A673 (cell line): ENCODE results near the gene OGDHL. TPM values are rescaled to one million over a fixed set of nuclear protein-coding genes. Genes with fewer than 3 reads are reported as not detected.
"Not testable (repeated sequence)": the region's sequence is repeated elsewhere in the genome, so short reads cannot be mapped to it uniquely, and the experiment has no call there.

Experiments
- BruUV-seq: library from RNA; stranded (reverse); fragments of 400-500 nt; replicated peaks from 2 replicates; lab custom pipeline; 2021; lab: Mats Ljungman, UMichigan
- CTCF ChIA-PET: fragments of 300-600 bp; sonication (Branson Sonifier 250); formaldehyde crosslinking; loops from one replicate; lab custom pipeline; 2022; ENCODE audit warnings: antibody characterized with exemption; lab: Charles Lee
- POLR2A ChIA-PET: fragments of 300-600 bp; sonication (Branson Sonifier 250); formaldehyde crosslinking; loops from one replicate; lab custom pipeline; 2022; ENCODE audit warnings: antibody characterized with exemption; ENCODE audit not compliant: low non-redundant PET; lab: Charles Lee
- DNase-seq: peaks from one replicate; pipeline ENCODE4 v3.0.0-alpha.2; 2015; ENCODE audit warnings: low spot score
- H3K27ac ChIP-seq: fragments of 200-600 bp; sonication (generic); 2 replicates; pipeline ENCODE4 v1.5.1; 2016; ENCODE audit warnings: mixed run types, low read depth, mild to moderate bottlenecking, mixed read lengths, antibody characterized with exemption, low read length; ENCODE audit not compliant: poor library complexity, severe bottlenecking
- H3K27me3 ChIP-seq: fragments of 200-600 bp; sonication (generic); replicated peaks from 2 replicates; pipeline ENCODE4 v1.6.1; 2017; ENCODE audit warnings: mixed run types, low read depth, mild to moderate bottlenecking, mixed read lengths, antibody characterized with exemption, low read length; ENCODE audit not compliant: insufficient read depth, poor library complexity
- H3K36me3 ChIP-seq: fragments of 200-600 bp; sonication (generic); 2 replicates; pipeline ENCODE4 v1.6.1; 2016; ENCODE audit warnings: mixed run types, mild to moderate bottlenecking, mixed read lengths, antibody characterized with exemption, low read length; ENCODE audit not compliant: insufficient read depth, poor library complexity, severe bottlenecking
- H3K4me1 ChIP-seq: fragments of 200-600 bp; sonication (generic); 2 replicates; pipeline ENCODE4 v1.6.1; 2017; ENCODE audit warnings: mixed run types, mild to moderate bottlenecking, mixed read lengths, antibody characterized with exemption, low read length; ENCODE audit not compliant: insufficient read depth, poor library complexity, severe bottlenecking
- H3K4me3 ChIP-seq: fragments of 200-600 bp; sonication (generic); 2 replicates; pipeline ENCODE4 v1.5.1; 2016; ENCODE audit warnings: low read depth, mixed run types, mild to moderate bottlenecking, mixed read lengths, low read length; ENCODE audit not compliant: poor library complexity, severe bottlenecking
- H3K9me3 ChIP-seq: fragments of 200-600 bp; sonication (generic); 2 replicates; pipeline ENCODE4 v1.6.1; 2016; ENCODE audit warnings: mixed run types, low read depth, mild to moderate bottlenecking, mixed read lengths, antibody characterized with exemption, low read length; ENCODE audit not compliant: poor library complexity, severe bottlenecking
- EZH2 ChIP-seq: fragments of 200-600 bp; sonication (generic); IDR thresholded peaks from 2 replicates; pipeline ENCODE4 v1.6.1; 2017; ENCODE audit warnings: borderline replicate concordance, low read depth, mild to moderate bottlenecking, mixed read lengths, antibody characterized with exemption, low read length; ENCODE audit not compliant: poor library complexity, severe bottlenecking
- intact Hi-C: fragments of 100-400 bp; cut with micrococcal nuclease; formaldehyde crosslinking; loops from one replicate; pipeline ENCODE4 v1.10.0; 2022; ENCODE audit not compliant: unreplicated experiment
- total RNA-seq: library from RNA; stranded (reverse); gene quantifications from 2 replicates; pipeline ENCODE4 v1.2.3, GENCODE V29; 2021
- TF ChIP-seq, protein P1 (sequence below): fragments of 300-800, 200-600 bp; sonication (generic); conservative IDR thresholded peaks from 2 replicates; pipeline ENCODE4 v1.5.1; 2017; ENCODE audit warnings: low read depth, mild to moderate bottlenecking, antibody characterized with exemption, low read length, moderate library complexity, mixed read lengths

Gene OGDHL
- total RNA-seq, 1 experiment from 2014 or later, result 1.6 TPM

GRCh38 chr10:49734676-49735075, 27.4 kb downstream of the OGDHL start:
- TF ChIP-seq, protein P1, sequence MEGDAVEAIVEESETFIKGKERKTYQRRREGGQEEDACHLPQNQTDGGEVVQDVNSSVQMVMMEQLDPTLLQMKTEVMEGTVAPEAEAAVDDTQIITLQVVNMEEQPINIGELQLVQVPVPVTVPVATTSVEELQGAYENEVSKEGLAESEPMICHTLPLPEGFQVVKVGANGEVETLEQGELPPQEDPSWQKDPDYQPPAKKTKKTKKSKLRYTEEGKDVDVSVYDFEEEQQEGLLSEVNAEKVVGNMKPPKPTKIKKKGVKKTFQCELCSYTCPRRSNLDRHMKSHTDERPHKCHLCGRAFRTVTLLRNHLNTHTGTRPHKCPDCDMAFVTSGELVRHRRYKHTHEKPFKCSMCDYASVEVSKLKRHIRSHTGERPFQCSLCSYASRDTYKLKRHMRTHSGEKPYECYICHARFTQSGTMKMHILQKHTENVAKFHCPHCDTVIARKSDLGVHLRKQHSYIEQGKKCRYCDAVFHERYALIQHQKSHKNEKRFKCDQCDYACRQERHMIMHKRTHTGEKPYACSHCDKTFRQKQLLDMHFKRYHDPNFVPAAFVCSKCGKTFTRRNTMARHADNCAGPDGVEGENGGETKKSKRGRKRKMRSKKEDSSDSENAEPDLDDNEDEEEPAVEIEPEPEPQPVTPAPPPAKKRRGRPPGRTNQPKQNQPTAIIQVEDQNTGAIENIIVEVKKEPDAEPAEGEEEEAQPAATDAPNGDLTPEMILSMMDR, result no peak
- no peak for TF ChIP-seq EZH2
- no TSS peak for BruUV-seq
- intact Hi-C loops, result no loop called here
- no peaks in the 10 kb centered on the region for H3K36me3 ChIP-seq
- ChIA-PET POLR2A (no interaction called here), CTCF (no interaction called here)
- no peaks in the 10 kb centered on the region for H3K27me3 ChIP-seq
- H3K9me3 ChIP-seq, result no peaks in the 10 kb centered on the region
- no peak overlapping the region for H3K4me3 ChIP-seq
- H3K27ac ChIP-seq, result no peak overlapping the region
- no peaks in the 10 kb centered on the region for H3K4me1 ChIP-seq
- no peak for DNase-seq

GRCh38 chr10:49733866-49734265, 28.3 kb downstream of the OGDHL start:
- ChIA-PET CTCF (no interaction called here), POLR2A (no interaction called here)
- BruUV-seq, result no TSS peak

GRCh38 chr10:49726593-49726992, 35.5 kb downstream of the OGDHL start:
- Histone ChIP-seq H3K4me1 (no peaks in the 10 kb centered on the region), H3K9me3 (peaks cover 12% of the 10 kb centered on the region), H3K27ac (no peak overlapping the region), H3K27me3 (no peaks in the 10 kb centered on the region), H3K36me3 (no peaks in the 10 kb centered on the region), H3K4me3 (no peak overlapping the region)
- TF ChIP-seq, protein P1, result no peak
- no peak for TF ChIP-seq EZH2
- no TSS peak for BruUV-seq
- no peak for DNase-seq
- POLR2A ChIA-PET, result no interaction called here
- CTCF ChIA-PET, result no interaction called here
- intact Hi-C loops, result no loop called here

More at GRCh38 chr10:49733866-49734265, 28.3 kb downstream of the OGDHL start:
- Histone ChIP-seq H3K36me3 (no peaks in the 10 kb centered on the region), H3K27me3 (no peaks in the 10 kb centered on the region), H3K27ac (no peak overlapping the region), H3K4me3 (no peak overlapping the region), H3K4me1 (no peaks in the 10 kb centered on the region), H3K9me3 (no peaks in the 10 kb centered on the region)
- no peak for TF ChIP-seq EZH2
- TF ChIP-seq, protein P1, result no peak
- intact Hi-C loops, result no loop called here
- DNase-seq, result no peak

DNA sequence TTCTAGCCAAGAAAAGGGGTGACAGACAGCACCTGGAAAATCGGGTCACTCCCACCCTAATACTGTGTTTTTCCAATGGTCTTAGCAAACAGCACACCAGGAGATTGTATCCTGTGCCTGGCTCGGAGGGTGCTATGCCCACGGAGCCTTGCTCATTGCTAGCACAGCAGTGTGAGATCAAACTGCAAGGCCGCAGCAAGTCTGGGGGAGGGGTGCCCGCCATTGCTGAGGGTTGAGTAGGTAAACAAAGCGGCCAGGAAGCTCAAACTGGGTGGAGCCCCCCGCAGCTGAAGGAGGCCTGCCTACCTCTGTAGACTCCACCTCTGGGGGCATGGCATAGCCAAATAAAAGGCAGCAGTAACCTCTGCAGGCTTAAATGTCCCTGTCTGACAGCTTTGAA, 47.0 kb downstream of the OGDHL start:
- POLR2A ChIA-PET, intact Hi-C loops, CTCF ChIA-PET: not testable (repeated sequence)

More for the DNA sequence above, 47.0 kb downstream of the OGDHL start:
- H3K27ac ChIP-seq, BruUV-seq, DNase-seq, H3K36me3 ChIP-seq, H3K27me3 ChIP-seq, H3K4me1 ChIP-seq, H3K9me3 ChIP-seq, H3K4me3 ChIP-seq: not testable (repeated sequence)
